ENCODE measurements around the gene U2SURP.

Gene U2SURP

DNA sequence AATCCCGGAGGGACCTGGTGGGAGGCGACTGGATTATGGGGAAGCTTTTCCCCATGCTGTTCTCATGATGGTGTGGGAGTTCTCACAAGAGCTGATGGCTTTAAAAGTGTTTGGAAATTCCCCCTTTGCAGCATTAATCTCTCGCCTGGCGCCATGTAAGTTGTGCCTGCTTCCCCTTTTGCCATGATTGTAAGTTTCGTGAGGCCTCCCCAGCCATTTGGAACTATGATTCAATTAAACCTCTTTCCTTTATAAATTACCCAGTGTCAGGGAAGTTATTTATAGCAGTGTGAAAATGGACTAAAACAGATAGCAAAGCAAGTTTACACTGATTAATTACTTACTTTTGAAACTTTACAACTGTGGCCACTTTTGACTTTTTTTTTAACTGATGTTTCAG lies 10.6 kb upstream of the U2SURP start:
- WGBS, 2 experiments: 89 to 93% methylated on average over 5 of the region's 5 CpGs
- no peak overlapping the region for H3K4me3 ChIP-seq (ENCODE audit: insufficient read depth, low read depth, low read length)
- H3K27ac ChIP-seq (ENCODE audit: insufficient read depth, low read depth, low read length, poor library complexity, severe bottlenecking): no peak overlapping the region
- H3K4me1 ChIP-seq (ENCODE audit: control insufficient read depth, insufficient read depth, low read length): no peaks in the 10 kb centered on the region
- no peaks in the 10 kb centered on the region for H3K36me3 ChIP-seq (ENCODE audit: control insufficient read depth, insufficient read depth, low read length)
- no peaks in the 10 kb centered on the region for H3K9me3 ChIP-seq (ENCODE audit: control insufficient read depth, low read length)
- no peaks in the 10 kb centered on the region for H3K27me3 ChIP-seq (ENCODE audit: control insufficient read depth, insufficient read depth, low read length, poor library complexity, severe bottlenecking)

DNA sequence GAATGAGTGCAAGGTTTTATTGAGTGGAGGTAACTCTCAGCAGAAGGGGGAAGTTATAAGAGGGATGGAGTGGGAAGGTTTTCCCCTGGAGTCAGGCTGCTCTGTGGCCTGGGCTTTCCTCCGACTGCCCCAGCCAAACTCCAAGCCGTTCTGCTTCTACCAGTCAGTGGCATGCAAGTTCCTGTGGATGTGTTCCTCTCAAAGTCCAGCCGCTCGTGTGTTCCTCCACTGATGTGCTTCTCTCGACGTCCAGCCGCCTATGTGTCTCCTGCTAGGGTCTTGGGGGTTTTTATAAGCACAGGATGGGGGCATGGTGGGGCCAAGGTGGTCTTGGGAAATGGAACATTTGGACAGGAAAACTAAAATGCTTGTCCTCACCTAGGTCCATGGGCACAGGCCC lies 9.0 kb upstream of the U2SURP start:
- no peak overlapping the region for H3K27ac ChIP-seq (ENCODE audit: insufficient read depth, low read depth, low read length, poor library complexity, severe bottlenecking)
- no peaks in the 10 kb centered on the region for H3K36me3 ChIP-seq (ENCODE audit: control insufficient read depth, insufficient read depth, low read length)
- H3K27me3 ChIP-seq (ENCODE audit: control insufficient read depth, insufficient read depth, low read length, poor library complexity, severe bottlenecking): no peaks in the 10 kb centered on the region
- no peaks in the 10 kb centered on the region for H3K9me3 ChIP-seq (ENCODE audit: control insufficient read depth, low read length)
- H3K4me1 ChIP-seq (ENCODE audit: control insufficient read depth, insufficient read depth, low read length): no peaks in the 10 kb centered on the region
- H3K4me3 ChIP-seq (ENCODE audit: insufficient read depth, low read depth, low read length): no peak overlapping the region
- WGBS, 2 experiments: 91 to 92% methylated on average over 7 of the region's 7 CpGs

DNA sequence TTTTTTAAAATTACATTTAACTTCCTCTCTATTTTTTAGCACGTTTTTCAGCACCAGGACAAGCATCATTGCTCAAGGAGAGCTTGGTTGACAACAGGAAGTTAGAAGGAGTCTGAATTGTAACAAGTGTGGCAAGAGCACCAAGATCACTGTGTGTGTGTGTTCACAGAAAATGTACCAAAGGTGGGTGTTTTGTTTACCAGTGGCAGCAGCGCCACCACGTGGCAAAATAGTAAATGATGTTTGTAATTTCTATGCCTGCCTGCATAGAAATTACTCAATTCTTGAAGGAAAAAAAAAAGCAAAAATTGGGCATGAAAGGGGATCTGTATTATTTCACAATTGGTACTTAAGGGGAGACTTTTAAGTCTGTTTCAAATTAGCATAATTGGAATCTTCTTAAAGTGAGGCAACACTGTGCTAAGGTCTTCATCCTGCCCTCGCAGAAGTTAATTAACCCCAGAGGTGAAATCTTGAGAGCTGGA lies 7.4 kb upstream of the U2SURP start:
- H3K27me3 ChIP-seq (ENCODE audit: control insufficient read depth, insufficient read depth, low read length, poor library complexity, severe bottlenecking): no peaks in the 10 kb centered on the region
- WGBS, 2 experiments: 22 to 24% methylated on average over 4 of the region's 4 CpGs
- no peak overlapping the region for H3K27ac ChIP-seq (ENCODE audit: insufficient read depth, low read depth, low read length, poor library complexity, severe bottlenecking)

DNA sequence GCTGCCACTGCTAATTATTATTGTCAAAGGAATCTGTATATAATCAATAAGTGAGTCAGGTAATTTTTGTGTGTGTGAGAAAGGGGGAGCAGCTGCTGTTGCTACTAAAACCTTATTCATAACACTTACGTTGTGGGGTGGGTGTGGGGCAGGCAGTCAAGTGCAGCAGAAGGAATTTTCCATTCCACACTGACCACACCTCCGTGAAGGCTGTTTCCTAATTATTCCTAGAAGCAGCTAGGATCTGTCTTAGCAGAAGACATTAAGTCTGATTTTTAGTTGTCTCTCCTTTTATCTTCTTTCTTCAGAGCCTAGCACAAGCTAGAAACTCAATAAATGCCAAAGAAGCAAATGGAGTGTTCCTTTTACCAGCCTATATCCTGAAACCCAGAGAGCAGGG lies 4.0 kb upstream of the U2SURP start:
- H3K36me3 ChIP-seq (ENCODE audit: control insufficient read depth, insufficient read depth, low read length): no peaks in the 10 kb centered on the region
- no peaks in the 10 kb centered on the region for H3K27me3 ChIP-seq (ENCODE audit: control insufficient read depth, insufficient read depth, low read length, poor library complexity, severe bottlenecking)
- H3K9me3 ChIP-seq (ENCODE audit: control insufficient read depth, low read length): no peaks in the 10 kb centered on the region
- 17 to 64% methylated on average over 1 to 2 of the region's 2 CpGs for WGBS, 2 experiments
- no peak overlapping the region for H3K4me3 ChIP-seq (ENCODE audit: insufficient read depth, low read depth, low read length)
- H3K4me1 ChIP-seq (ENCODE audit: control insufficient read depth, insufficient read depth, low read length): no peaks in the 10 kb centered on the region
- H3K27ac ChIP-seq (ENCODE audit: insufficient read depth, low read depth, low read length, poor library complexity, severe bottlenecking): no peak overlapping the region

More for the DNA sequence above, 7.4 kb upstream of the U2SURP start:
- Histone ChIP-seq H3K4me3 (ENCODE audit: insufficient read depth, low read depth, low read length) (no peak overlapping the region), H3K9me3 (ENCODE audit: control insufficient read depth, low read length) (no peaks in the 10 kb centered on the region), H3K36me3 (ENCODE audit: control insufficient read depth, insufficient read depth, low read length) (no peaks in the 10 kb centered on the region), H3K4me1 (ENCODE audit: control insufficient read depth, insufficient read depth, low read length) (no peaks in the 10 kb centered on the region)

DNA sequence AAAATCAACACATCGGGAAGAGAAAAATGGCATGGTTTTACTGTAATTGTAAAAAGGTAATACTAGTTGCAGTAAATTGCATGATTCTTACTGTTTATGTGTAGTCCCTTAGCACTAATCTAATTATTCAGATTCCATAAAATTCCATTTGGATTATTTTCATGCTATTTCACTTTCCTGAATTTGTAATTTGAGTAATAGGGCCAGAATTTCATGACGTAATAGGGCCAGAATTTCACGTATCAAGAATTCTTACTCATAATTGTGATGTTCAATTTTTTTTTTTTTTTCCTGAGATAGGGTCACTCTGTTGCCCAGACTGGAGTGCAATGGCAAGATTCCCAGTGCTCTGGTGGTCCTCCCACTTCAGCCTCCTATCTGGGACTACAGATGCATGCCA lies 2.9 kb upstream of the U2SURP start:
- H3K27me3 ChIP-seq (ENCODE audit: control insufficient read depth, insufficient read depth, low read length, poor library complexity, severe bottlenecking): no peaks in the 10 kb centered on the region
- WGBS, 2 experiments: 95 to 100% methylated on average over 3 of the region's 3 CpGs
- H3K9me3 ChIP-seq (ENCODE audit: control insufficient read depth, low read length): no peaks in the 10 kb centered on the region
- no peaks in the 10 kb centered on the region for H3K36me3 ChIP-seq (ENCODE audit: control insufficient read depth, insufficient read depth, low read length)
- H3K27ac ChIP-seq (ENCODE audit: insufficient read depth, low read depth, low read length, poor library complexity, severe bottlenecking): no peak overlapping the region
- H3K4me3 ChIP-seq (ENCODE audit: insufficient read depth, low read depth, low read length): no peak overlapping the region
- H3K4me1 ChIP-seq (ENCODE audit: control insufficient read depth, insufficient read depth, low read length): no peaks in the 10 kb centered on the region

DNA sequence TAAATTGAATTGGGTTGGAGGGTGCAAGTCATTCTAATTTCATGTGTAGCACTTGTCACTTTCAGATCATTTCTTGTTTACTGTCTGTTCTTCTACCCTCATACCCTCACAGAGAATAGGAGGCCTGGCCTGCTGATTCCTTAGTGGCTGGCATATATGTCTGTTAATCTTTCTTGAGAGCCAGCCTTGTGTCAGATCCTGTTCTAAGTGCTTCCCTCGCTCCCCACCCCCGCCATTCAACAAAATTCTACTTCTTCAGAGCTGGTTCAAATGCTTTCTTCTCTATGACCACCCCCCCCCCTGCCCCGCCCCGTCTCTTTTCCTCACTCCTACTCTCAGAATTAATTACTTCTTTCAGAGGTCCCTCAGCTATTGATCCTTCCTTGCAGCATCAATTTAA lies 1.5 kb upstream of the U2SURP start:
- H3K4me3 ChIP-seq (ENCODE audit: insufficient read depth, low read depth, low read length): peak overlapping the region; percentile 88
- H3K27me3 ChIP-seq (ENCODE audit: control insufficient read depth, insufficient read depth, low read length, poor library complexity, severe bottlenecking): no peaks in the 10 kb centered on the region
- no peaks in the 10 kb centered on the region for H3K9me3 ChIP-seq (ENCODE audit: control insufficient read depth, low read length)
- H3K4me1 ChIP-seq (ENCODE audit: control insufficient read depth, insufficient read depth, low read length): no peaks in the 10 kb centered on the region
- H3K27ac ChIP-seq (ENCODE audit: insufficient read depth, low read depth, low read length, poor library complexity, severe bottlenecking): no peak overlapping the region
- 59 to 89% methylated on average over 2 to 3 of the region's 4 CpGs for WGBS, 2 experiments
- no peaks in the 10 kb centered on the region for H3K36me3 ChIP-seq (ENCODE audit: control insufficient read depth, insufficient read depth, low read length)

DNA sequence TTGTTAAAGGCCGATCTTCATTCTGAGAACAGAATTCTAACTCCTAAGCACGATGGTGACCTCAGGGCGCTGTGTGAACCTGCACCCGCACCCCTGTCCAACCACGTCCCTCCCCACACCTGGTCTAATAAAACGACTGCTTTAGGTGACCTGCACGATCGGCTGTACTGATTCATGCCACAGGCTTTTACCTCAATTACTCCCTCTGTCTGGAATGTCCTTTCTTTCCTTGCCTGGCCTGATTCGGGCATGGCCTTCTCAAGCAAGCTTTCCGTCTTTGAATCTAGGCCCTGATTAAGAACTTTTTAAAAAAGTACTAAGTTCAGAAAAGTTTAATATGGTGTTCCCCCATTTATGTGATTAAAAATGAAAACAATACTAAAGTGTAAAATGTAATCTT lies 842 bp upstream of the U2SURP start:
- no peaks in the 10 kb centered on the region for H3K4me1 ChIP-seq (ENCODE audit: control insufficient read depth, insufficient read depth, low read length)
- H3K27me3 ChIP-seq (ENCODE audit: control insufficient read depth, insufficient read depth, low read length, poor library complexity, severe bottlenecking): no peaks in the 10 kb centered on the region
- H3K36me3 ChIP-seq (ENCODE audit: control insufficient read depth, insufficient read depth, low read length): no peaks in the 10 kb centered on the region
- WGBS, 2 experiments: 18 to 22% methylated on average over 10 of the region's 10 CpGs
- peak overlapping the region; percentile 96 for H3K27ac ChIP-seq (ENCODE audit: insufficient read depth, low read depth, low read length, poor library complexity, severe bottlenecking)
- H3K9me3 ChIP-seq (ENCODE audit: control insufficient read depth, low read length): no peaks in the 10 kb centered on the region
- peak overlapping the region; percentile 88 for H3K4me3 ChIP-seq (ENCODE audit: insufficient read depth, low read depth, low read length)

DNA sequence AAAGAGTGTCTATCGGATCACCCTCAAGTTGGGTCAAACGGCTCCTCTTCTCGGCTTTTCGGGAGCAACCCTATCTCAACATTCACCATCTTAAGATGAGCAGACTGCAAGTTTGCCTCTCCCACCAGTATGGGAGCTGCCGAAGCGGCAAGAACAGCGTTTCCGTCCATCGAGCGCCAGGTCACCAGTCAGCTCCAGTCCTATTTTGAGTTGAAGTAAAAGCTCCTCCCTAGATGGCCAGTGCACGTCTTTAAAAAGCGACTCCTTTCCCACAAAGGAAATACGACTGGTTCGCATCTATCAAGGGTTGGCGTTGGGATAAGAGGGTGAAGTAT lies 369 bp upstream of the U2SURP start:
- WGBS, 2 experiments: 1% methylated on average over 15 of the region's 15 CpGs
- Histone ChIP-seq H3K27me3 (ENCODE audit: control insufficient read depth, insufficient read depth, low read length, poor library complexity, severe bottlenecking) (no peaks in the 10 kb centered on the region), H3K4me1 (ENCODE audit: control insufficient read depth, insufficient read depth, low read length) (no peaks in the 10 kb centered on the region)

DNA sequence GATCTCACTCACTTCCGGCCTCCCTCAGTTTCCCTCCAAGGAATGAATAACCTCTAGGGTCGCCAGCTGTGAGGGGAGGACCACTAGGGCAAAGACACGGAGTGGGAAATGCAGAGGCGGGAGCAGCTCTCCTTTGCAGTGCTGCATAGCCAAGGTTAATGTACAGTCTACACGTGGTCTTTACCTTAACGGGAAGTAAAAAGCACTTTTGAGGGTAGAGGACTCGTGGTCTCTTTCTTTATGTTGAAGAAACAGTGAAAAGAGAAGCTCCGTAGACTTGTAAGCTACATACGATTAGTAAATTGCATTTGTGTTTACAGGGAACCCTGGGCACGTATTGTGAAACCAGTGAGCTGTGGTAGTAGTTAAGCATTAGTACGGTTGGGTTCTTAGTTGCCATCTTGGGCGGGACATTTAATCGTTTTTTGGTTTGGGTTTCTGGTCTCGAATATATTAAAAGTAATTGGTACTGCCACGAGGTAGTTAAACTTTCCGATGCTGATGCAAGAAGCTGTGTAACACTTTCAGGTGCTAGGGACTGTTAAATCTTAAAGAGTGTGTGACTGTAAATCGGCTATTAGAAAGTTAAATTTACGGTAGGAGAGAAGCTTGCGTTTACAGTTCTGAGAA lies 828 bp downstream of the U2SURP start:
- Histone ChIP-seq H3K27me3 (ENCODE audit: control insufficient read depth, insufficient read depth, low read length, poor library complexity, severe bottlenecking) (no peaks in the 10 kb centered on the region), H3K4me1 (ENCODE audit: control insufficient read depth, insufficient read depth, low read length) (no peaks in the 10 kb centered on the region), H3K4me3 (ENCODE audit: insufficient read depth, low read depth, low read length) (peak overlapping the region; percentile 88), H3K27ac (ENCODE audit: insufficient read depth, low read depth, low read length, poor library complexity, severe bottlenecking) (peak overlapping the region; percentile 76), H3K36me3 (ENCODE audit: control insufficient read depth, insufficient read depth, low read length) (no peaks in the 10 kb centered on the region), H3K9me3 (ENCODE audit: control insufficient read depth, low read length) (no peaks in the 10 kb centered on the region)
- 1% methylated on average over 19 of the region's 19 CpGs for WGBS, 2 experiments

More for the DNA sequence above, 369 bp upstream of the U2SURP start:
- Histone ChIP-seq H3K9me3 (ENCODE audit: control insufficient read depth, low read length) (no peaks in the 10 kb centered on the region), H3K27ac (ENCODE audit: insufficient read depth, low read depth, low read length, poor library complexity, severe bottlenecking) (peak overlapping the region; percentile 96), H3K4me3 (ENCODE audit: insufficient read depth, low read depth, low read length) (peak overlapping the region; percentile 88), H3K36me3 (ENCODE audit: control insufficient read depth, insufficient read depth, low read length) (no peaks in the 10 kb centered on the region)

DNA sequence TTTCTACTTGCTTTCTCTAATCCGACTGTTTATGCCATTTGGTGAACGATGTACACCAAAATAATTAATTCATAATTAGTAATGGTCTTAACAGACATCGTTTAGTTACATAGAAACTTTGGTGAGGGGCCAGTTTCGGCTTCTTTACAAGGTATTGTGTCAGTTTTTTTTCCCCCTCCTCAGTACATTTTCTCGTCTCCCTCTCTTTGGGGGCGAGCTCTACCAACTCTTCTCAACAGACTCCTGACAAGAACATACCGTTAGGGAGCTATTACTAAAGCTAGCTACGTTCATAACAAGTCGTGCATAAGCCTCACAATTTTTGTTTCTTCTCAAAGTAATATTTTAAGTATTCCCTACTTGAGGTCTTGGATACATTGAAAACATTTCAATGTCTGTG lies 1.4 kb downstream of the U2SURP start:
- Histone ChIP-seq H3K9me3 (ENCODE audit: control insufficient read depth, low read length) (no peaks in the 10 kb centered on the region), H3K4me3 (ENCODE audit: insufficient read depth, low read depth, low read length) (peak overlapping the region; percentile 88), H3K36me3 (ENCODE audit: control insufficient read depth, insufficient read depth, low read length) (no peaks in the 10 kb centered on the region), H3K27me3 (ENCODE audit: control insufficient read depth, insufficient read depth, low read length, poor library complexity, severe bottlenecking) (no peaks in the 10 kb centered on the region), H3K4me1 (ENCODE audit: control insufficient read depth, insufficient read depth, low read length) (no peaks in the 10 kb centered on the region), H3K27ac (ENCODE audit: insufficient read depth, low read depth, low read length, poor library complexity, severe bottlenecking) (no peak overlapping the region)
- 4 to 5% methylated on average over 7 to 9 of the region's 9 CpGs for WGBS, 2 experiments

DNA sequence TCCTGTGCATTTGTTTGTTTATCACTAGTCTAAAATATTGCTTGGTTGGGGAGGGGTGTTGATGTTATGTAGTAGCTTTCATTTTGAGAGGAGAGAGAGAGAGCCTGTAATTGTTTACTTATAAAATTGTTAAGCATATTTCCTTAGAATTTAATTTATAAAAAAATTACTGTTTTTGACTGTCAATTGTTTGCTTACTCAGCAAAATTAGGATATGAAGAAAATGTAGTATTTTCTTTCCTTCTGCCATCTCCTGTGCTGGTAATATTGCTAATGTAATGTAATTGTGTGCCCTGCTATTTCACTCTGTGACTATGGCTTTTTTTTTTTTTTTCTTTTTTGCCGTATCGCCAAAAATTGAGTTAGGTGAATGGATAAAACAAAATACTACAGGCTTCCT lies 3.5 kb downstream of the U2SURP start:
- 80 to 92% methylated on average over 2 of the region's 2 CpGs for whole genome bisulfite sequencing, 2 experiments
- Histone ChIP-seq H3K9me3 (ENCODE audit: control insufficient read depth, low read length) (no peaks in the 10 kb centered on the region), H3K36me3 (ENCODE audit: control insufficient read depth, insufficient read depth, low read length) (no peaks in the 10 kb centered on the region), H3K27ac (ENCODE audit: insufficient read depth, low read depth, low read length, poor library complexity, severe bottlenecking) (no peak overlapping the region), H3K4me3 (ENCODE audit: insufficient read depth, low read depth, low read length) (no peak overlapping the region), H3K27me3 (ENCODE audit: control insufficient read depth, insufficient read depth, low read length, poor library complexity, severe bottlenecking) (no peaks in the 10 kb centered on the region), H3K4me1 (ENCODE audit: control insufficient read depth, insufficient read depth, low read length) (no peaks in the 10 kb centered on the region)

Data from ectodermal cell (in vitro differentiated cells).